GM19351 (cell line): ENCODE results near the gene PHF5A.

Source experiments
- ATAC-seq: cut with Tn5 transposase; IDR thresholded peaks from one replicate; pipeline ENCODE4 v1.9.1; 2021; ENCODE audit warnings: mild to moderate bottlenecking, moderate library complexity; ENCODE audit not compliant: unreplicated experiment

Gene PHF5A

DNA sequence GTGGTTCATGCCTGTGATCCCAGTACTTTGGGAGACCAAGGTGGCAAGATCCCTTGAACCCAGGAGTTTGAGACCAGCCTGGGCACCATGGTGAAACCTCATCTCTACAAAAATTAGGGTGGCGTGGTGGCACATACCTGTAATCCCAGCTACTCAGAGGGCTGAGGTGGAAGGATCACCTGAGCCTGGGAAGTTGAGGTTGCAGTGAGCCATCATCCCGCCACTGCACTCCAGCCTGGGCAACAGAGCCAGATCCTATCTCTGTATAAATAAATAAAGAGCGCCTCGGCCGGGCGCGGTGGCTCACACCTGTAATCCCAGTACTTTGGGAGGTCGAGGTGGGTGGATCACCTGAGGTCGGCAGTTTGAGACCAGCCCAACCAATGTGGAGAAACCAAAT, 49.8 kb downstream of the PHF5A start:
- ATAC-seq = no peak

DNA sequence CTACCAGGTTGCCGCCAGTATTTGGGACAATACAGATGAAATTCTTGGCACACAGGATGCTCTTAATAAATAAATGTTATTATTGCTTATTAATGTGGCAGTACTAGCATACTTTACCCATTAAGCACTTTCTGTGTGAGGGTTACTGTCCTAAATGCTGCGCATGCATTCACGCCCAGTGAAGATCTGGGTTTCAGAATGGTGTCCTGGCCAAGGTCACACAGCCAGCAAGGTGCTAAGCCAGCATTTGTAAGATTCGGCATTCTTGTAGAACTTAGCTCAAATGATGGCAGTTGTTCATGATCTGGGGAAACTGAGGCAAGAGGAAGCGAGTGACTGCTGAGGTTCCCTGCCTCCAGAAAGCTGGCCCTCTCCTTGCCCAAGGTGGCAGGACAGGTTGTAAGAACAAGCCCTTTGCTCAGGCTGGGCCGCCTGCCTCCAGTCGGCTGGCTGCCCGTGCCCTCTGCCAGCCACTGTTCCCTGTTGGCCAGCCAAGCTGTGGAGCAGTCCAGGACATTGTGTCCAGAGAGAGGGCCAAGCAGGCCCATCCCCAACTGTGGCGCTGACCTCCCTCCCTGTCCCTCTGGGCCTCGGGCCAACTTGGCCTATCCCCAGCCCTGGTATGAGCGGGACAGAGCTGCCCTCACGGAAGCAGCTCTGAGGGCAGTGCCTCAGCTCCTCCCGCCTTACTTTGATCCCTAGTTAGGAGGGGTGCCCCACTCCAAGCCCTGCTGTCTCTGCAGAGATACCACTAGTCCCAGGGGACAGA, 50.7 kb downstream of the PHF5A start:
- no peak for ATAC-seq

DNA sequence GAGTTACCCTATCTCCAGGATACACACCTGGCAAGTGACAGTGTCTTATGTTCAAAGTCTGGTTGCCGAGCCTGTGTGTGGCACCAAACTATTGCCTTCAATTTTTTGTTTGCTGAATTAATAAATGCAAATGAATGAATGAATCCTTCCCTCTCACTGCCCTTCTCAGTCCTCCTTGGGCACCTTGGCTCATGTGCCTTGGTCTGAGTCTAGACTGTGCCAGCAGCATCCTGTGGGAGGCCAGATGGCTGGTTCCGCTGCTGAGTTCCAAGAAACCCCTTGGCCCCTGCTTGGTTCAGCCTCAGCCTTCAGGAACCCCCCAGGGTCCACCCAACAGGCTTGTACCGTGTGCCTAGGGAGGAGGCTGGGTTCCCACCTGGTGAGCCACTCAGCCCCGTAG, 52.9 kb downstream of the PHF5A start:
- ATAC-seq = no peak

DNA sequence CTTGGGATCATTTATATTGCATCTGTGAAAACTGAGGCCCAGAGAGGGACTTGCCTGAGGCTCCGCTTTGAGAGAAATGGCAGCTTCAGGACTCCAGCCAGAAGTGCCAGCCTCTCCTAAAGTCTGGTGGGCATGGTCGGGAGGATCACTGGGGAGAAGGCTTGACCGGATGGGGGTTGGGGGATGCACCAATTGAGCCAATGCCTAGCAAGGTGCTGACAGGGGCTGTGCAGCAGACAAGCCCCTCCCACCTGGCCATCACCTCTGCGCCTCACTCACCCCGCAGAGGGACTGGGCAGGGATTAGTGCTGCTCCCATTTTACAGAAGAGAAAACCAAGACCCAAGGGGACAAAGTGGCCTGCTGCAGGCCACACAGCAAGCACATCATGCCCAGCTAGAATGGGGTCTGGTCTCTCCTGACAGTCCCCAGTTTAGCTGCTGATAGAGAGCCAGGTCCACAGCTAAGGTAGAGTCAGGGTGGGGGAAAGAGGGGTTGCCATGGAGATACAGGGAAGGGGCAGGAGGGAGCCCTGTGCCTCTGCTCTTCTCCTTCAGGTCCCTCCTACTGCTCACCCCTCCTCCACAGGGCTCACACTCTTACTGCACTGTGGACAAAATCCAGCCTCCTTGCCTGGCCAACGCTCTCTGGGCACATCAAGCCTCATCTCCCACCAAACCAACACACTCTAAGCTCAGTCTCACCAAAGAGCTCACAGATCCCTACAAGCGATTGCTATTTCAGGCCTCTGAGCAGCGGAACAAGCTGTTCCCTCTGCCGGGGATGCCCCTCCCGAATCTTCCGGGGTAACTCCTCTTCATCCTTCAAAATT, 57.3 kb downstream of the PHF5A start:
- no peak for ATAC-seq

DNA sequence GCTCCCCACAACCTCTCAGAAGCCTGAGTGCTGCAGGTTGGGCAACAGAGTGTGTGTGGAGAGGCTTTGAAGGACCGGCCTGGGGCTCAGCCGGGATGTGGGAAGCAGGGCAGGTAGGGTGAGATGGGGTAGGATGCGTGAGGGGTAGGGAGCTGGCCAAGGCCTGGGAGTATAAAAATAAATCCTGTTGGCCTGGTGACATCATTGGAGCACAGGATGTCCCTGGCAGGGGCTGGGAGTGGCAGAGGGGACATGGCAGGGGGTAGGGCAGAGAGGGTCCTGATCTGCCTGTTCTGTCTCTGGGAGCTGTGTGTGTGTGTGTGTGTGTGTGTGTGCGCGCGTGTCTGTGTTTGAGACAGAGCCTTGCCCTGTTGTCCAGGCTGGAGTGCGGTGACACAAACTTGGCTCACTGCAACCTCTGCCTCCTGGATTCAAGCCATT, 58.2 kb downstream of the PHF5A start:
- no peak for ATAC-seq
